Measurements from ENCODE around the gene MMEL1. TPM values are rescaled to one million over a fixed set of nuclear protein-coding genes. Genes with fewer than 3 reads are reported as not detected.

Gene MMEL1
- total and polyA plus RNA-seq, 2 experiments from 2014 or later, result 0.93 to 1.8 TPM

- no peaks in the 10 kb centered on the region for H3K4me1 ChIP-seq (ENCODE audit: insufficient read depth)
- no peaks in the 10 kb centered on the region for H4K20me1 ChIP-seq (ENCODE audit: insufficient read depth, poor library complexity, severe bottlenecking)
- H3K4me2 ChIP-seq, result no peak overlapping the region
- WGBS (ENCODE audit: low lambda C conversion rate, missing lambda C conversion rate), result 75% methylated on average over 20 of the region's 20 CpGs
- H3K4me3 ChIP-seq, result no peak overlapping the region
- no peak for DNase-seq (ENCODE audit: low spot score)
- no peak overlapping the region for H2AFZ ChIP-seq
- H3K27ac ChIP-seq, result no peak overlapping the region
- H3K9me2 ChIP-seq (replicated peaks; ENCODE audit: insufficient read depth), result no peaks in the 10 kb centered on the region
- no peaks in the 10 kb centered on the region for H3K27me3 ChIP-seq
- H3K36me3 ChIP-seq (replicated peaks; ENCODE audit: insufficient read depth, low read depth), result no peaks in the 10 kb centered on the region
- no peaks in the 10 kb centered on the region for H3K9me3 ChIP-seq (ENCODE audit: low read depth)
- TF ChIP-seq, protein P1, sequence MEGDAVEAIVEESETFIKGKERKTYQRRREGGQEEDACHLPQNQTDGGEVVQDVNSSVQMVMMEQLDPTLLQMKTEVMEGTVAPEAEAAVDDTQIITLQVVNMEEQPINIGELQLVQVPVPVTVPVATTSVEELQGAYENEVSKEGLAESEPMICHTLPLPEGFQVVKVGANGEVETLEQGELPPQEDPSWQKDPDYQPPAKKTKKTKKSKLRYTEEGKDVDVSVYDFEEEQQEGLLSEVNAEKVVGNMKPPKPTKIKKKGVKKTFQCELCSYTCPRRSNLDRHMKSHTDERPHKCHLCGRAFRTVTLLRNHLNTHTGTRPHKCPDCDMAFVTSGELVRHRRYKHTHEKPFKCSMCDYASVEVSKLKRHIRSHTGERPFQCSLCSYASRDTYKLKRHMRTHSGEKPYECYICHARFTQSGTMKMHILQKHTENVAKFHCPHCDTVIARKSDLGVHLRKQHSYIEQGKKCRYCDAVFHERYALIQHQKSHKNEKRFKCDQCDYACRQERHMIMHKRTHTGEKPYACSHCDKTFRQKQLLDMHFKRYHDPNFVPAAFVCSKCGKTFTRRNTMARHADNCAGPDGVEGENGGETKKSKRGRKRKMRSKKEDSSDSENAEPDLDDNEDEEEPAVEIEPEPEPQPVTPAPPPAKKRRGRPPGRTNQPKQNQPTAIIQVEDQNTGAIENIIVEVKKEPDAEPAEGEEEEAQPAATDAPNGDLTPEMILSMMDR (IDR thresholded peaks at IDR 0.05; ENCODE audit: poor library complexity), result no peak
- TF ChIP-seq EZH2phosphoT487 (IDR thresholded peaks at IDR 0.05; ENCODE audit: low read depth, severe bottlenecking, unreplicated experiment) (no peak), EZH2 (IDR thresholded peaks at IDR 0.05; ENCODE audit: borderline replicate concordance) (no peak)
- H3K79me2 ChIP-seq, result no peaks in the 10 kb centered on the region
Observed at GRCh38 chr1:2594001-2594640, 38.7 kb downstream of the MMEL1 start.

GRCh38 chr1:2593251-2593878 lies 39.5 kb downstream of the MMEL1 start:
- DNase-seq (ENCODE audit: low spot score), result no peak
- no peak overlapping the region for H3K4me2 ChIP-seq
- H3K9me3 ChIP-seq (ENCODE audit: low read depth), result no peaks in the 10 kb centered on the region
- WGBS (ENCODE audit: low lambda C conversion rate, missing lambda C conversion rate), result 80% methylated on average over 26 of the region's 26 CpGs
- H4K20me1 ChIP-seq (ENCODE audit: insufficient read depth, poor library complexity, severe bottlenecking), result no peaks in the 10 kb centered on the region
- no peak overlapping the region for H3K4me3 ChIP-seq
- H2AFZ ChIP-seq, result no peak overlapping the region
- no peak for TF ChIP-seq EZH2phosphoT487 (IDR thresholded peaks at IDR 0.05; ENCODE audit: low read depth, severe bottlenecking, unreplicated experiment)
- TF ChIP-seq, protein P1 (IDR thresholded peaks at IDR 0.05; ENCODE audit: poor library complexity), result no peak
- TF ChIP-seq EZH2 (IDR thresholded peaks at IDR 0.05; ENCODE audit: borderline replicate concordance), result no peak
- no peak overlapping the region for H3K27ac ChIP-seq
- H3K9me2 ChIP-seq (replicated peaks; ENCODE audit: insufficient read depth), result no peaks in the 10 kb centered on the region
- no peaks in the 10 kb centered on the region for H3K27me3 ChIP-seq
- H3K36me3 ChIP-seq (replicated peaks; ENCODE audit: insufficient read depth, low read depth), result no peaks in the 10 kb centered on the region
- no peaks in the 10 kb centered on the region for H3K4me1 ChIP-seq (ENCODE audit: insufficient read depth)
- H3K79me2 ChIP-seq, result no peaks in the 10 kb centered on the region

- no peaks in the 10 kb centered on the region for H3K9me3 ChIP-seq (ENCODE audit: low read depth)
- no peak overlapping the region for H3K4me3 ChIP-seq
- no peaks in the 10 kb centered on the region for H3K9me2 ChIP-seq (replicated peaks; ENCODE audit: insufficient read depth)
- no peaks in the 10 kb centered on the region for H3K36me3 ChIP-seq (replicated peaks; ENCODE audit: insufficient read depth, low read depth)
- no peak overlapping the region for H3K27ac ChIP-seq
- WGBS (ENCODE audit: low lambda C conversion rate, missing lambda C conversion rate), result 85% methylated on average over 15 of the region's 15 CpGs
- no peak overlapping the region for H3K4me2 ChIP-seq
- peaks cover 4% of the 10 kb centered on the region for H3K79me2 ChIP-seq
- DNase-seq (ENCODE audit: low spot score), result no peak
- no peaks in the 10 kb centered on the region for H3K27me3 ChIP-seq
- H4K20me1 ChIP-seq (ENCODE audit: insufficient read depth, poor library complexity, severe bottlenecking), result no peaks in the 10 kb centered on the region
- no peaks in the 10 kb centered on the region for H3K4me1 ChIP-seq (ENCODE audit: insufficient read depth)
- no peak overlapping the region for H2AFZ ChIP-seq
- TF ChIP-seq EZH2phosphoT487 (IDR thresholded peaks at IDR 0.05; ENCODE audit: low read depth, severe bottlenecking, unreplicated experiment), result no peak
- TF ChIP-seq EZH2 (IDR thresholded peaks at IDR 0.05; ENCODE audit: borderline replicate concordance), result no peak
- TF ChIP-seq, protein P1 (IDR thresholded peaks at IDR 0.05; ENCODE audit: poor library complexity), result no peak
Observed at GRCh38 chr1:2592672-2593071, 40.1 kb downstream of the MMEL1 start.

Data from hepatocyte (in vitro differentiated cells).